LNCAP (cell line): ENCODE measurements around the gene ACTR3.

ENCODE experiments used
- CTCF ChIP-seq: fragments of 450-650 bp; IDR thresholded peaks from 2 replicates; pipeline ENCODE4 v1.5.1; 2017; ENCODE audit warnings: mild to moderate bottlenecking

ACTR3 gene

DNA sequence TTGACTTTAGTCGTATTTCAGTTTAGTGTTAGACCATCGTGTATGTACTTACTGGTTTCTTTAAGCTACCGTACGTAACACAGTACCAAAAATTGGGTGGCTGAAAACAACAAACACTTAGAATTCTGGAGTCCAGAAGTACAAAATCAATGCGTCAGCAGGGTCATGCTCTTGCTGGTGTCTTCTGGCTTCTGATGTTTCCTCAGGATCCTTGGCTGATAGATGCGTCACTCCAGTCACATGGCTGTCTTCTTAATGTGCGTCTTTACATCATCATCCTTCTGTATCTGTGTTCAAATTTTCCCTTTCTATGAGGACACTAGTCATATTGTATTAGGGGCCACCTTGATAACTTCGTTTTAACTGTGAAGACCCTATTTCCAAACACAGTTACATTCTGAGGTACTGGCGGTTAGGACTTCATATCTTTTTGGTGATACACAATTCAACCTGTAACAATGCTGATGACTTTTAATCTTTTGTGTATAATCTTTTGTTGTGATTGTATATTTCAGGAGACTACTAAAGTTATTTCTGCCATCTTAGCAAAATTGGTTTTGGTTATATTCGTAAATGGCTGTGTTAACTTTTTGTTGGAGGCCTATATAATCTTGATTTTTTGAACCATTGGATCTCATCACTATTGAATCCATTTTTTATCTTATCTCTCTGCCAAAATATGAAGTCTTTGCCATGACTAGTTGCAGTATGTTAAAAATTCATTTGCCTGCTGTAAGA lies 25.4 kb downstream of the ACTR3 start:
- TF ChIP-seq CTCF: no peak

GRCh38 chr2:113918229-113918628 lies 28.3 kb downstream of the ACTR3 start:
- no peak for TF ChIP-seq CTCF

- TF ChIP-seq CTCF: no peak
Observed at GRCh38 chr2:113920996-113921395, 31.1 kb downstream of the ACTR3 start.

DNA sequence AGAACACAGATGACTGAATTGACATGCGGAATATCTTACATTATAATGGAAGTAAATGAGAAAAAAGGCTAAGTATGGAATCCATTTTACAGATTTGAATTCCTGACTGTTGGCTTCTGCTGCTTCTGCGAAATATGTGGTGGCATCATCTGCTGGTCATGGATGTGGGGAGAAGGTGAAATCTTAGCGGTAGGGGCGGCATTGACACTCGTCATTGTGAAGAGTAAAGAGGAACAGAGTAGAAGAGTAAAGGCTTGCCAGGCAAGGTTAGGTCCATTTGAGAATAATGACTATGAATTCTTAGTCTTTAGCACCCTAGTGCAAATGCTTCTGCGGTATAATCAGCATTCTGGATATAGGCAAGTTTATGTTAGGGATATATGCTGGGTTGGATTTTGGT lies 32.4 kb downstream of the ACTR3 start:
- no peak for TF ChIP-seq CTCF

DNA sequence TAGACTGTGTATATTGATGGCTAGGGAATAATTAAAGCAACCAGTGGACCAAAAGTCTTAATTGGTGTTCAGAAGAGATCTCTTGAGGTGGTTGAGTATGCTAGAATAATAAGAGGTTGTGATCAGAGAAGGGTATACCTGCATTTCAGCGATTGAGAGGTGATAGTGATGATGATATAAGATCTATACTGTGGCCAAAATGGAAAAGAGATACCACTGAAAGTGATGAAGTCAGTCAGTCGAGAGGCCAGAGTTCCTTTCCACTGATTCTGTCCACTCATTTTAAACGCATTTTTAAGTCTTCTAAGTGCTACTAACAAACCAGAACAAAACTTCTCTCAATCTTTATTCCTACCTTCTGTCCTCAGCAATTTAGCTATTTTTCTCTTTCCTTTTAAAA lies 32.9 kb downstream of the ACTR3 start:
- TF ChIP-seq CTCF: no peak

DNA sequence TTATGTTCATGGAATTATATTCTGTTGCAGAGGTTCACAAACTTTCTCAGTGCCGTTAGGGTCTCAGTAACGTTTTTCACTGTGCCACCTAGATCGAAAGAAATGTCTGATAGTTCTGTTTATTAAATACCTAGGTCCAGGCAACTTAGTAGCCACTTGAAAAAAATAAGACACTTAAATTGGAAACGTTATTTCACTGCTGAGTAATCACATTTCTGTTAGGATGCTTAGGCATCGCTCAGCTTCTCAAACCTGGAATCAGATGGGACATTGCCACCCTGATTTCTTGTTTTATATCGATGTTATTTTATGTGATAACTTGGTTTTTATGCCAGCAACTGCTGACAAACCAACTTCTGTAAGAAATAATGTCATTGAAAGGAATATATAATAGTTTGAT lies 36.0 kb downstream of the ACTR3 start:
- no peak for TF ChIP-seq CTCF

- TF ChIP-seq CTCF: no peak
Observed at GRCh38 chr2:113926314-113926713, 36.4 kb downstream of the ACTR3 start.

DNA sequence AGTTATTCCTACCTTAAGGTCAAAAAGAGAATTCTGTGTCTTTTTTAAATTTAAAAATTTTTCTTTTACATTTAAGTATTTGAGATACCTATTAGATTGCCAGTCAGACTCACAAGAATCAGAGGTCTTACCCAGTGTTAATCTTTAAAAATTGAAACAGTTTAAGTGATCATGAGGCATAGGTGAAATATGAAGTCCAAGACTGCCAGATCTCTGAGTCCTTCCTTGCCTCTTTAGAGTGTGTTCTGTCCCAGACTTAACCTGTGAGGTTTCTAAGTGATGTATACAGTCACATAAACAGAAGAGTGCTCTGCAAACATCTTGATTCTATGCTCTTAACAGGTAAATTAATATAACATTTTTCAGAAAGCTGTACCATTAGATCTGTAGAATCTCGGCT lies 40.6 kb downstream of the ACTR3 start:
- TF ChIP-seq CTCF: no peak
